CD4-positive, alpha-beta T cell treated with Interleukin-4 for 4 hours (primary cell): ENCODE results near the gene UGT3A1.
A peak's percentile ranks its signal among the peaks of the same experiment; 100 is the strongest.
"Not testable (repeated sequence)": the region's sequence is repeated elsewhere in the genome, so short reads cannot be mapped to it uniquely, and the experiment has no call there.

Source experiments
- DNase-seq: peaks from one replicate; pipeline ENCODE4 v3.0.0-alpha.2; 2020

Gene UGT3A1

DNA sequence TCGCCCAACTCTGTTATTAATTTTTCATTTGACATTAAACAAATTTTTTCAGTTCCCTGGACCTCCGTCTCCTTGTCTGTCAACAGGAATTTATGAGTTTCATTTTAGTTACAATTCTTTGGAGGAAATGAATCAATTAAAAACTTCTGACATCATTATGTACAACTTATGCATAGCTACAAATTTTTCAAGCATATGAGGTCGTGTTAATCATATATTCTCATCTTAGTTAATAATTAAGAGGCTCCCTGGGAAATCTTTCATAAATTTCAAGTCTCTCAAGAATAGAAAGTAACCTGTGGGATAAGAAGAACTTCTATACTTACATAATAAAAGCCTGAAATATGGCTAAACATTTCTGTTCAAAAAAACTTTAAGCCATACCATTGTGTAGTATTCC, 3.4 kb downstream of the UGT3A1 start:
- DNase-seq: no peak

DNA sequence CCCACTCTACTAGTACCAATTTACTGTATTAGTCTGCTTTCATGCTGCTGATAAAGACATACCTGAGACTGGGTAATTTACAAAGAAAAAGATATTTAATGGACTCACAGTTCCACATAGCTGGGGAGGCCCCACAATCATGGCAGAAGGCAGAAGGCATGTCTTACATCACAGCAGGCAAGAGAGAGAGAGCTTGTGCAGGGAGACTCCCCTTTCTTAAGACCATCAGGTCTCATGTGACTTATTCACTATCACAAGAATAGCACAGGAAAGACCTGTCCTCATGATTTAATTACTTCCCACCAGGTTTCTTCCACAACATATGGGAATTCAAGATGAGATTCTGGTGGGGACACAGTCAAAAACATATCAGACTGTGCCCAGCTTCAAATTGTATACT, 11.5 kb downstream of the UGT3A1 start:
- no peak for DNase-seq

DNA sequence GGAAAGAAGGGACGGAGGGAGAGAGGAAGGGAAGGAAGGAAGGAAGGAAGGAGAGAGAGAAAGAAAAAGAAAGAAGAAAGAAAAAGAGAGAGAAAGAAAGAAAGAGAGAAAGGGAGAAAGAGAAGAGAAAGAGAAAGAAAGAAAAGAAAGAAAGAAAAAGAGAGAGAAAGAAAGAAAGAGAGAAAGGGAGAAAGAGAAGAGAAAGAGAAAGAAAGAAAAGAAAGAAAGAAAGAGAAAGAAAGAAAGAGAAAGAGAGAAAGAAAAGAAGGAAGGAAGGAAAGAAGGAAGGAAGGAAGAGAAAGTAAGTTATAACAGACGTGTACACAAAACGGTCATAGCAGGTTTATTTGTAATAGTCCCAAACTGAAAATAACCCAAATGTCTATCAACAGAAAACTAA, 14.3 kb downstream of the UGT3A1 start:
- DNase-seq: not testable (repeated sequence)

DNA sequence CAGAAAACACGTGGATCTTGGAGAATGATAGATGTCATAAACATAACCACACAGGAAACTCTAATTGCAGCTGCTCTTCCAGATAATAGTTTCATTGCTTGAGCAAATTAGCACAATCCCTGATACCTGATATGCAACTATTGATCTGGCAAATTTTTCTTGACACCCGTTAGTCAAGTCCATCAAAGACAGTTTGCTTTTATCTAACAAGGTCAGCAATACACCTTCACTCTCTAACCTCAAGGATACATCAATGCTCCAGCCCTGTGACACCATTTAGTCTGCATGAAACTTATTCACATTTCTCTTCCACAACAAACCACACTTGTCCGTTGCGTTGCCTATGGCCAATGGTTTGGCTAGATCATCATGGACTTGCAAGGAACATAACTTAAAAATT, 16.6 kb downstream of the UGT3A1 start:
- DNase-seq: no peak

DNA sequence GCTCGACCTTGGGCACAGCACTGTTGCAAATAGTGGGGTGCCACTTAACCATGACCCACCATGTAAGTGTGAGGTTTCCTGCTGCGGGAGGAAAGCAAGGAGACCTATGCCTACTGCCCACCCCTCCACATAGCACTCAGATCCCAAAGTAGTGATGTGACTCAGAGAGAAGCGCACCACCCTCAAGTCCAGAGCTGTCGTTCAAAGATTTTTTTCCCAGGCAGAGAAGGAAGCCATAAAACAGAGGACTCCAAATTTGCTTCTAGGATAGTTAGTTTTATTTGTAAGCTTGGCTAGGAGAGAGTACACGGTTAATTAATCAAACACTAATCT, 19.3 kb downstream of the UGT3A1 start:
- no peak for DNase-seq

DNA sequence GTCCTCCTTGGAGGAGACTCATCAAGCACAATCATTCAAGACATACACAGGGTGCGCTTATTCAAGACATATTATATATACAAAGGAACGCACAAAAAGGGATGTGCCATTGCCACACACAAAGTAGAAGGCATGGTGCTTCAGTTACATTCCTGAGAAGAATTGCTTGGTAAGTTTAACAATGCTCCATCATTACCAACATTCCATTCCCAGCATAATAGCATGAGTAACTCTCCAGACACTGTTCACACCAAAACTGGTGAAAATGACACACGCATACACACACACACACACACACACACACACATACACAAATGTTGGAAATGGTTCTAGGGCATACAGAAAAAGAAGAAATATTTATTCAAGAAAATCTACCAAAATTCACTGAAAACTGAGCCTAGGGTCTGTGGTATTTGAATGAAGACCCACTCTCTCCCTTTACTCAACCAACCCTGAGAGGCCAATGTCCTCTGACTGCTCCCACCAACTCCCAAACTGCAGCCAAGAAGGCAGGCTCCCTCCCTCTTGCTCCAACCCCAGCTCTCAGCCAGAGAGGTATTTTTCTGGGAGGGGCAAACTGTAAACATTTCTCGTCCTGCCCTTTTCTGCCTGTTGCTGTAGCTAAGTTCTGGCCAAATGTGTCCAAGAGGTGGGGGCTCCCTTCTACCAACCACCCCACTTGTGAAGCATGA, 19.9 kb downstream of the UGT3A1 start:
- DNase-seq: no peak

DNA sequence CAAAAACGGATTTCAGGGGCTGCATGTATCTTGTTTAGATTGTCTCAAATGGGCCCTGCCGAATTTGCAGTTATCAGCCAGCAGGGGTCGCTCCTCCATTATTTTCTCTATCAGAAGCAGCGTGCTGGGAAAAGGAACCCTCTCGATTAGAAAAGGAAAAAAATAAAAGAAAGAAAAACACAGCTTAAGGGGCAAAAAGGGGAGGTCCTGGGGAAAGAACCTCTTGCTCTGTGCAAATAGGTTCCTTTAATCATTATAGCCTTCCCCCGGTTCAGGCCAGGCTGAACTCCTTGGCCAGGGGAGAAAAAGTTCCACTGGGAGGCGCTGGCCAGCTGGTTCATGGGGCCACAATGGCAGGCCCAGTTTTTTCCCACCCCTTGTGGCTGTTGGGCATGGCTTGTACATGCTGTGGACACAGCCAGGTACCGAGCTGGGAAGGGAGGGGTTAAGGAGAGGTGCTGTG, 27.8 kb downstream of the UGT3A1 start:
- no peak for DNase-seq

DNA sequence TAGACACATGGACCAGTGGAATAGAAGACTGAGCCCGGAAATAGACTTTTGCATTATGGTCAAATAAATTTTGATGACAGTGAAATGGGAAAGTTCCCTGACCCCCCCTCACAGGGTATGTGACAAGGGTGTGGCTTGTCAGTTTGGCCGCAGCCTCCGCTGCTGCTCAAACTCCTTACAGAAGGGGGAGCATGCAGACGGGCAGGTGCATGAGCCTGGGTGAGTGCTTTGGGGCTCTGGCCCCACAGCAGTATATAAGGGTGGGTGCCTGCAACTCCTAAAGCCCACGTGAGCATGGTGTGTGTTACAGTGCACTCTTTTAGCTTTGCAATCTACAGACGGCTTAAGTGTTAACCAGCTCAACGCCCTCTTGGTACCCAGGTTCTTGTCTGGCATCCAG, 30.9 kb downstream of the UGT3A1 start:
- no peak for DNase-seq

DNA sequence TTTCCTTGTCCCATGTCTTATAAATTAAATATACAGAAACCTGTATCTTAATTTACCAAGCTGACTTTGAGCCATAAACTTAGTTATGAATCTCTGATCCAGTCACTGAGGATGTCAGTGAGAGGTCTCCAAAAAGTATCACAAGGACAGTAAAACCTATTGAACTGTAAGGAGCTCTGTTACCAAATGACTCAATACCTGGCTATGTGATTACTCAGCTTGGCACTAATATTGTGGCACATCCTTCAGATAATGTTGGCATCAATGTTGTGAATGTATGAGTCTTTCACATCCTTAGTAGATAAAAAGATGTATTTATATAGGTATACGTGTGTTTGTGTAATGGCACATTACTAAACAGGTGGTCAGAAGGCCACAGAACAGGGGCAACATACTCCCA, 34.8 kb downstream of the UGT3A1 start:
- no peak for DNase-seq

DNA sequence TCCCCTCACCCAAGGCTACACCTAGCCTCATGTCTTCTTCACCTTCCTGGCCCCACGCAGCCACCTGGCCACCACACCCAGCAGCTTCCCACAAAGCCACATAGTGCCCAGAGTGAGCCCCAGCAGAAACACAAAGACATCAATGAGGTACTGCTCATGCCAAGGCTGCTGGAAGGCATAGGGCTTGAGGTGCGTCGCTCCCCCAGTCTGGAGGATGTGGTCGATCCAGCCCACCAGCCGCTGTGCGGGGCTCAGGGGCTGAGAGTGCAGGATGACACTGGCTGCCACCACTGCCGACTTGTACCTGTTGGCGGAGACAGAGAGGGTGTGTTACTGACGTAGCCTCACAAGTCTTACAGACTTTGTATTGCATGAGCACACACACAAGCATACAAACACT, 37.0 kb downstream of the UGT3A1 start:
- no peak for DNase-seq

DNA sequence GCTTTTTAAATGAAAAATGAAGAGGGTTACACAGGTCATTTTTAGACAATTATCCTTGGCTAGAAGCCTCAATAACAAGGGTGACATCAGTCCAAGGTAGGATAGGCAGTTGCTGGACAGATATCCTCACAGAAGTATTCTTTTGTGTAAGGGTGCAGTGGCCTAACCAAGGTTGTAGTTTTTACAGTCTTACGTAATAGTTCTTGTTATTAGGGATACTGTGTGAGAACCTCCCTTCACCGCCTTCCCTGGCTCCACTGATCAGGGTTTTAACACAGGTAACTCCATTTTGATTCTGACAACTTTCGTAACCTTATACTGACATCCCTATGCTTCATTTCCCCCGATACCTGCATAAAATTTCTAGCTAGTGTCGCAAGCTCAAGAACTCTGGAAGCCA, 44.1 kb downstream of the UGT3A1 start:
- no peak for DNase-seq

DNA sequence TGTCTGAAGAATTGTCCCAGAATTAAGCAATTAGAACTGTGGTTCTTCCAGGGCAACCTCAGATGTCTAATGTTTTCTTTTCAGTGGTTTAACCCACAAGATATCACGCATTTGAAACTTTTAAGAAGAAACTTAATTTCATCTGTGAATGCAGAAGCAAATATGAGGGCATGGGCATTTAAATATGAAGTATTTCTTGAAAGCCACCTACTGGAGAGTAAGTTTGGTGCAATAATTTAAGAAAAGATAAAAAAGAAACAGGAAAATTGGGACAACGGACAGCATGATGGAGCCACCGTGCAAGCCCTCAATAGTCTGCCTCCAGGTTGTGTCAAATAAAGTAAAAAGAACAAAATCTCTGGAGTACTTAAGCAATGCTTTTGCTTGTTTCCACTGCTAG, 51.6 kb downstream of the UGT3A1 start:
- DNase-seq: no peak

DNA sequence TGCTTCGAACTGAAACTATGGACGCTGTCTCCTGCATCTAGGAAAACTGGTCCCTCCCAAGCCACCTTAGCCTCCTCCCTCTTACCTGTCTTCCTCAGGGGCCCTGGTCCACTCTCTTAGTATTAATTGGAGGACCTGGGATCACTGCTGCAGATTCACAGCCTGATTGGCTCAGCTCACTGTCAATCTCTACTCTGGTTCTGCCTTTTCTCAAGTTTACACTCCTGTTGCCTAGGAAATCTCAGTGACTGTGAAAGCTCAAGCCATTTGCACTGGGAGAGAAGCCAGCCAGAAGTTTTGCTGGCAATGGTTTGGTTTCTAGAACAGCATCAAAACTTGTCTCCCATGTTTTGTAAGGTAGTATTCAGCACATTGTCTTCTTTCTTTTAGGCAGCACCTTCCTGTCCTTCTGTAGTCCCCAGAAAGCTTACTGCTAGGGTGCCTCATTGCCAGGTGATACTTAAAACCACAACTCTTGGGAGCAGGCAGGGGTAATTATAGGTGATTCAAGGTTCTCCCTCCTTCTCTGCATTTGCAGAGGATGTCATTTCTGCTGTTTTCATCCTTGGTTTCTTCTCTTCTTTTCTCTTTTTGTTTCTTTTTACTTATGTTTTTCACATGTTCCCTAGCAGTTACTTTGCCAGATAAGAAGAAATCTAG, 52.5 kb downstream of the UGT3A1 start, which contains the start of gene CAPSL:
CAPSL (minus strand) TSS at position 55 of the 660 bp plus-strand sequence. CDS start 17,502 bp downstream, outside the sequence.
- DNase-seq: no peak

DNA sequence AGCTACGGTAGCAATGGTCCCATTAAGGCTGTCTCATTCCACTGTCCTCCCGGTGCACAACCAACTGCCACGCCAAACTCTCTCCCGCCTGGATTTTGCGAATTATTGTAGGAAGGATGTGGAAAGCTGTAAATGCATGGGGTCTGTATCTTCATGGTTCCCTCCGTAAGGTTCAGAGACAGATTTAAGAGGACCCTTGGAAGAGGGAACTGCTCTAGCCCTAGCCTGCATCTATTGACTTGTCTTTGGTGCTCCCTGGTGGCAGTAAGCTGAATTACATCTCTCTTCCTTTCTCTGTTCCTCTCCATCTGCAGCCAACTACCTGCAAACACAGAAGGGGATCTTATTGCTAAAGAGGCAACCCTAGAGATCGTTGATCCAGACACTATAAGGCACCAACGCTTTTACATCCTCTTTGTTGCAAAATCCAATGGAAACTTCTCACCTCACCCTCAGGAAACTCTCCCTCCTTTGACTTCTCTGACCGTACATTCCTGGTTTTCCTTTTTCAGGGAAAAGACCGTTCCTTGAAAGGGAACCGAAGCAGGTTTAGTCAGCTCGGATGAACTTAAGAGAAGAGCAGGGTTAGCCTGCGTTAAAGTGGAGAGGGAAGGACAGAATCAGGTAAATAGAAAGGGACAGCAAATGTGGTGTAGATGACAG, 64.7 kb downstream of the UGT3A1 start:
- DNase-seq: peak; percentile 72

DNA sequence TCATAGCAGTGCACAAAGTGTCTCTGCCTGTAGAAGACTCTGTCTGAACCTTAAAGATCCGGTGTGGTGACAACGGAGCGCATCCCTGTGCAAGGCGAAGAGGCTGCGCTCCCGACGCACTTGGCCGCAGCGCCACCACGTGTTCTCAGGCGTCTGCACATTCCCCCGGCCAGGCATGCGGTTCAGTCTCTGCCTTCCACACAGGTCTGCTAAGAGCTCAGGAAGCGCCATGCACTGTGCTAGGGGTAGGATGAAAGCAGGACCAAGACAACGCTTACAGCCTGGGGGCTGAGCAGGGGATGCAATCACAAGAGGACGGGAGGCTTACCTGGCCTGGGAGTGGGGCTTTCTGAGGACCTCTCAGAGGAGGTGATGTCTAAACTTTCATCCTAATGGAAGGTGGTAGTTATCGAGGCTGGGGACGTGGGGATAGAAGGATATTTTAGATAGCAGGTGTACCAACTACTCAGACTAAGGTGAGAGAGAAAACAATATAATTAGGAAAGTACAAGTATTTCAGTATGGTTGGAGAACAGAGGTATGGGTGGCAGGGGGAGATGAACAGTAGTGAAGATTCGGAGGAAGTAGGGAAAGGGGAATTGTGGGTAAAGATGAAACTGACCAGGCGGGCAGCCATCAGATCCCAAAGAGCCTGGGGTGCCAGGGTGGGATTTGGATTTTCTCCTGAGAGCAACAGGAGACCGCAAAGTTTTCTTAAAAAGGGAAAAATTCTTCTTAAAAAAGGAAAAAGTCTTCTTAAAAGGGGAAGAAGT, 66.1 kb downstream of the UGT3A1 start:
- DNase-seq: peak; percentile 91

DNA sequence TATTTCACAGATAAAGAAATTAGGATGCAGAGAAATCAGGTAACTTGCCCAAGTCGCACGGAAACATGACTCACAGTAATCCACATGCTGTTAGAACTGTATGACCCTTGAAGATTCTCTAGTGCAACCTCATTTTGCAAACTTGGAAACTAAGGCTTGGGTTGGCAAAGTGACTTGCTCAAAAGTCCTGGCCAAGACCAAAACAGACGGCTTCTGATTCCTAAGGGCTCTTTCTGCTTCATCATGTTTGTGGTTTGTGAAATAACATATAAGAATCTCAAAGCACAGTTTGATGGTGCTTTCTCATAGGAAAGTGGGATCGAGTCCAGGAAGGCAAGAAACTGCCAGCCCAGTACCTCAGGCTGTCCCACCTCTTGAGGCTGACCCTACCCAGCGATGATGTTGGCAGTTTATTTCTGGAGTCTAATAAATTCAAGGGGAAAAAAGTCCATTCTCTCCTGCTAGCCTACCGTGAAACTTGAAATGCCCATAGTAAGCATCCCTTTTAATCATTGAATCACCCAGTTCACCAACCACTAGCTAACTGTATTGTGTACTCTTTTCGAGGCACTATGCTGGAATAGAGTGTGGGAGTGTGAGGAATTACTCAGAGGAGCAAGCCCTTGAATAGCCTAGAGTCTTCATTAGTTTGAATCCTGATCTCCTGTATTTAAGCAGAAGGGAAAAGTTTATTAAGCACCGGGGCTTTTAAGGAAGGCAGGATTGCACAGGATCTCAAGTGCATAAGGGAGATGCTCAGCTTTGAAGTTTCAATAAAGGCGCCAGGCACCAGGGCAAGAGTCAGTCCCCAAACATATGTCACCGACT, 66.9 kb downstream of the UGT3A1 start:
- peak; percentile 45 for DNase-seq

DNA sequence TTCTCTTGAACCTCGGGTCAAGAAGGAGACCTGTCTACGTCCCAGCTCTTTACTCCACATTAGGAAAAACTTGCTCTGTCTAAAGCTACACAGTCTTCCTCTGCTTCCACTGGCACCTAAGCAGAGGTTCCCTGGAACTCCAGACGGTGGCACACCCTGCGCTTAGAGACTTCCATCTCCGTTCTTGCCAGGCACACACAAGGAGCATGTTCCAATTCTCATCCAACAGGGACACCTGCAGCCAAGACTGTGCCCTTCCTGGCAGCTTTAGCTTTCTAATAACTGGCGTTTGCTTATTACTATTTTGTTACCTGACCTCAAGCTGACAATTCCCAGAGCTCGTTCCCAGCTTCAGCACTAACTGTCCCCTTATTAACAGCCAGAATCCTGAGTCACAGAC, 68.7 kb downstream of the UGT3A1 start:
- no peak for DNase-seq

DNA sequence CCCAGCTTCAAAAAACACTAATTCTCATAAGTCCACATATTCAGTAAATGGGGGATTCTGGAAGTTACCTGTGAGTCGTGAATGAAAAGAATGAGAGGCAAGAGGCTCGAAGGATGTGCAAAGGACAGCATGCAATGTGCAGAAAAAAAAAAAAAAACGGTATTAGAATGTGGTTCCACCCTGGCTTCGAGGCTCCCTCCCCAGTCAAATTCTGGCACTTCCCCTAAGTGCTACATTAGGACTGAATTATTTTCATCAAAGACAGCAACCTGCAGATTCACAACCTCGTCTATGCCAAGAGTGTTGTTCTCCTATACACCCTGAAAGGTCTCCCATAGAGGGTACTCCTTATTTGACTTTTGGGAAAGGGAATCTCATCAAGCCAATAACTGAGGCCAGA, 69.3 kb downstream of the UGT3A1 start:
- DNase-seq: no peak

DNA sequence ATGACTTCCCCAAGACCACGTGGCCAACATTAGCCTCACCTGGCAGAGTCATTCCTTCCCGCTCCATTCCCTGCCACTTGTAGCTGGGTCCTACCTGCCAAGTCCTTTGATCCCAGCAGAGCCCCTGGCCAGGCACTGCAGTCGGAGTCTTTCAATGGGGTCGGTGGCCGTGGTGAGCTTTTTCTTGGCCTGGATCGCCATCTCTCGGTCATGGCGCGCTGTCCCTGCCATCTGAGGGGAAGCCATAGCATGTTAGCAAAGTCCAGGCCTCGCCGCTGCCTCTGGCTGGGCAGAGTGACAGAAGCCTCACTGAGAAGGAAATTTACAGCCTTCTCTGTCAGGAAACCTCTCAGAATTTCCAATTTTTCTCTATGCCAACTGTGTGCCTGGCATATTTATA, 70.3 kb downstream of the UGT3A1 start:
- no peak for DNase-seq

DNA sequence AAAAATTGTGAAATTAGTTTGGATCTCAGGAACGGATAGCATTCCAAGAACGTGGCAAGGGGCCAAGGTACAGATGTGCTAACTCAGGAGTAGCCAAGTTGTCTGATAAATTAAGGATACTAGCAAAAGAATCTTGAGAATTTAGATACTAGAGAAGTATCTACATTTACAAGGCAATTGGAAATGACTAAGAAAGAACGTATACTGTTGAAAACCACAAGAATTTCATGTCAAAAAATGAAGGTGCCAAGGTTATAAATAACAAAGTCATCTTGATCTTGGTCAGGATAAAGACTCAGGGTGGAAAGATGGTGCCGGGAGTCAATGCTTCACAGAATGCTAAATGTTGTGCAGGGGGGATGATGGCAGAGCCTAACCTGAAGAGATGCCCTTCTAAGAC, 72.0 kb downstream of the UGT3A1 start:
- no peak for DNase-seq

DNA sequence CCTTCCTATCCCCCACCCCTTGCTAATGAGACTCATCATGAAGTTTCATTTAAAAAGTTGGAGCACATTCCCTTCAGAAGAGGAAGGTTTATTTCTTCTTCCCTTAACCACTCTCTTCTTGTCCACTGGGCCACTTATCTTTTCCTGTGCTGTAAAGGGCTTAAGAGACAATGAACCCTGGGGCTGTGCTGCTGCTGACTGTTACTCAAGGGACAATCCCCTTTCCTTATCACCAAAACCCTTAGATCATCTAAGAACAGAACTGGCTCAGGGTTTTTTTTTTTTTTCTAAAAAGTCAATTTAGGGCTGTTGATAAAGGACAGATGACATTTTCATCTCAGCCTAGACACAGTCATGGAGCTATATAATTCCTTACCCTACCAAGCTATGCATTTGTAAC, 82.4 kb downstream of the UGT3A1 start:
- no peak for DNase-seq

DNA sequence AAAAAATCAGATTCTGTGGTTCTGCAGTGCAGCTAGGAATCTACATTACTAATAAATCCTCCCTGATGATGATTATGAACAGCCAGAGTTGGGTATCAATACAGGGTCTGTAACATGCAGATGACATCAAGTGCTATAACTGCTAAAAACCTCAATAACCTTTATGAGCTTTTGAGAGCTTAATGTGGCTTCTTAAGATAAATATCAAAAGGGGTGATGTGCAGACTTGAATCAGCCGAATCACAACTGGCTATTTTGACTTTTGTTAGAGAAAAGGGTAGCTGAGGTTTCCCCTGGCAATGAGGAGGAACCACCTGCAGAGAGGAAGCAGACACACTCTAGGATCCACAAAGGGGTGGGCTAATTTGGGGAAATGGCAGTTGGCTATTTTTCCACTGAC, 83.0 kb downstream of the UGT3A1 start:
- DNase-seq: no peak
